GM21526 (cell line): ENCODE measurements around the gene DAB2IP.

Experiments
- ATAC-seq: cut with Tn5 transposase; IDR thresholded peaks from one replicate; pipeline ENCODE4 v1.9.1; 2021; ENCODE audit warnings: moderate library complexity; ENCODE audit not compliant: unreplicated experiment, low FRiP score

The DAB2IP gene

GRCh38 chr9:121752929-121753328 lies 101.5 kb downstream of the DAB2IP start:
- no peak for ATAC-seq

DNA sequence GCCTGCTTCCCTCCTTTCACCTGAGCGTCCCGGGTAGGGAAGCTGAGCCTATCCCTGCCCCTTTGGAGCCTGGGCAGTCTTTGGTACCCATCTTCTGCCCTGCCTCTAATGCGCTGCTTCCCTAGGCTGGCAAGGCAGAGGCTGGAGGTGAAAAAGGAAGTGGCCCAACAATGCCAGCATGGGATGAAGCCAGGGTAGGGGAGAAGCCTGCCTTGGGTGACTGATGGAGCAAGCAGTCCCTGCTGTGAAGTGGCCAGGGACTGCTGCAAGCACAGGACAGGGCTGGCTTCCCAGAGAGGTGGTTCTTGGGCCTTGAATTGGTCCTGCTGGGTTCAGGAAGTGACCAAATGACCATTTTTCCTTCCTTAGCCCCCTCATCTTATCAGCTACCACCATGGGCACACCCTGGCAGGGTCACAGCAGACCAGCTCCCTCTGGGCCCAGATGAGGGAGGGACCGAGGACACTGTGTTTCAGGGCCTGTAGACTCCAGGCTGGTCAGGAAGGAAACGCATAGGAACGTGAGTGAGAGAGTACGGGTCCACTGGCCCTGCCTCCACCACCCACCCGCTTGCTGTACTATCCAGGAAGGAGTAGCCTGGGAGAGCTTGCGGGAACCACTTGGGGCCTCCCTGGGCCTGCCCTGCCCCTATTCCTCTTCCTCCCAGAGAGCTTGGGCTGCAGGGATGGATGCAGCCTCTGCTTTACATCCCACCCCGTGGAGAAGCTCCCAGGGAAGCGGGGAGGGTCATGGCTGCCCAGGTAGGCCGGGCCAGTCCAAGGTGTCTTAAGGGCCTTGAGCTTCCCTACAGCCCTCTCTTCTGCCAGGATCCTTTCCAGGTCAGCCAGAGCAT lies 102.6 kb downstream of the DAB2IP start:
- no peak for ATAC-seq

DNA sequence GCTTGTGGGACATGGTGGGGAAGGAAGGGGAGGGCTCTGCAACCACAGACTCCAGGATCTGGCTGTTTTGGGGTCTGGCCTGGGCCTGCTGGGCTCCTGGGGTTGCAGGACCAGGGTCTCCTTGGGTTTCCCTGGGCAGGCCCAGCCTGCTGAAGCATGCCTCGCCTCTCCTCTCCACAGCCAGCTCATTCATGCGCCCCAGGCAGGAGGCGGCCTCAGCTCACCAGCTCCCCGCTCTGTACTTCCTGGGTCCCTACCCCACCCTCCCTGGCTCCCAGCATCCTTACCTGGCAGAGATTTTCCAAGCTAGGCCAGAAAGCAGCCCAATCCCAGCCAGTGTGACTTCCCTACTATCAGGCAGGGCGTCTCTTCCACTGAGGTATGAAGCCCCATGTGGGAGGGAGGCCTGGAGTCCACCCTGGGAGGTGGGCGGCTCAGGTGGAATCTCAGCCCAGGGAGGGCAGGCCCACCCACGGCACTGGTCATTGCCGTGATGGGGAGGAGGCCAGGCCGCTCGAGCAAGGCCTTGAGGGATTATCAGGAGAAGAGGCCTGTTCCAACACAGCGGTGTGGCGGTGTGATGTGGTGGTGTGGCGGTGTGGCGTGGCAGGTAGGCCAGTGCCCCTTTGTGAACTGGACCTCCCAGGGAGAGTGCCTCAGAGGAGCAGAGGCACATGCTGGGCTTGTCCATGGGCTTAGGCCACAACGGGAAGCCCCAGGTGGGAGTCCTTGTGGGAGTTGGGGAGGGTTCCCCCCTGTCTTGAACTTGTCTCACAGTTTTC lies 103.4 kb downstream of the DAB2IP start:
- ATAC-seq = no peak

- no peak for ATAC-seq
Measured at GRCh38 chr9:121755581-121755980, 104.1 kb downstream of the DAB2IP start.

- ATAC-seq = no peak
Measured at GRCh38 chr9:121756474-121757280, 105.2 kb downstream of the DAB2IP start.

DNA sequence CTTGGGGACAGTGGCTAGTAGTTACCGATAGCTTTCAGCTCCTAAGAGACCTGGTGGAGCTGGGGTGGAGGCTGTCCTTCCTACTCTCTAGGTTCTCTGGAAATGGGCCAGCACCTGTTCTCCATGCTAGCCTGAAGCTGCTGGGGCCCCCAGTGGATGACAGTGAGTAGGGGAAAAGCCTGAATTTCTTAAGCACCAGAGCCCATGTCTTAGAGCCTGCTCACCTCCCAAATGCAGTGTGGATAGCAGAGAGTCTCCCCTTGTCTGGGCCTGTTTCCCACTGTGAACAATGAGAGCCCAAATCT lies 105.8 kb downstream of the DAB2IP start:
- no peak for ATAC-seq

DNA sequence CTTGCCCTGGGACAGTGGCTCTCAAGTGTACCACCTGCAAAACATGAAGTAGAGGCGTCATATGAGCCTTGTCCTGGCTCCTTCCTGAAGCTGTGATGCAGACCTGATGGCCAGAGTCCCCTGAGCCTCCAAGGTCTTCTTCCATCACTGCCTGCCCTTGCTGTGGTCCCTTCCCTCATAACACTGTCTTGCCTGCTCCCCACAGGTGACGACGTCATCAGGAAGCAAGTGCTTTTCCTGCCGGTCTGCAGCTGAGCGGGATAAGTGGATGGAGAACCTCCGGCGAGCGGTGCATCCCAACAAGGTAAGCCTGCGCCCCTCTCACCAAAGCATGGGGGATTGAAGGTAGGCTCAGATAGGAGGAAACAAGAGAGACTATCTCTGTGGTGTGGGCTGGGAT lies 107.3 kb downstream of the DAB2IP start:
- no peak for ATAC-seq

- ATAC-seq = no peak
Measured at GRCh38 chr9:121759996-121760395, 108.6 kb downstream of the DAB2IP start.

GRCh38 chr9:121760571-121760970 lies 109.1 kb downstream of the DAB2IP start:
- no peak for ATAC-seq

- no peak for ATAC-seq
Measured at GRCh38 chr9:121763131-121763530, 111.7 kb downstream of the DAB2IP start.

- no peak for ATAC-seq
Measured at GRCh38 chr9:121763561-121764370, 112.3 kb downstream of the DAB2IP start.

GRCh38 chr9:121764371-121764730 lies 112.9 kb downstream of the DAB2IP start:
- ATAC-seq = no peak

DNA sequence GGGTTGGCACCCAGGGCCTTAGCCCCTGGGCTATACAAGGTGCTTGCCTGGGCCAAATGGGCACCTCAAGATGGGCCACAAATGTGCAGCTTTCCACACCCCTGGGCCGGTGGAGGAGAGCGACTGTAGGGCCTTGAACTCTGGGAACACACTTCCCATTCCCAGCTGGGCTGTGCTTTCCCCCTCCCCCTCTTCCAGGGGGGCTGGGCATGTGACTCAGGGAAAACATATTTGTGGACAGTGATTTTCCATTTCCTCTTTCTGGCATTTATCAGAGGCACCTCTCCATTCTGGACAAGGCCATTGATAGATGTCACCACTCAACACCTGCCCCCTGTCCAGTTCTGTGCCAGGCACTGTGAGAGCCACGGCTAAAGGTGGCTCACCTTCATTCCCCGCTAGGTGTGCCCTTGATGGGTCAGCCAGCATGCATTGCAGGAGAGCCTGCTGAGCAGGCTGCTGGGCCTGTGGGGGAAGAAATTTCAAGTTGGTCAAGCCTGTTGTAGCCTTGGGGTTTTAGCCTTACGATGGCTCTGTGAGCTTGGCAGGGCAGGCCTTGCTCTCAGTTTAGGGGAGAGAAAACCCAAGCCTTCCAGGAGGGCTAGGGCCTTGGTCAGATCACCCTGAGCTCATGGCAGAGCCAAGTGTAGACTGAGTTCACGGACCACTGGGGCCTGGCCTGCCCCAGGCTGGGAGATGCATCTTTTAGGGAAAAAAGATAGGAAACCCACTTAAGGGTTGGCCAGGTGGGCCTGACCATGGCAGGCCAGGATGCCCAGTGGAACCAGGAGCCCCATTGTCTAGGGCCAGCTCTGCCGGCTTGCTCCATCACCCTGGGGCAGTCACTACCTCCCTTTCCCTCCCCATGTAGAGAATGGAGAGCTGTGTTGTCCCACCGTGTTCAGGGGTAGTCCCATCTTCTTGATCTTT lies 113.9 kb downstream of the DAB2IP start:
- ATAC-seq = no peak

GRCh38 chr9:121766081-121766683 lies 114.7 kb downstream of the DAB2IP start:
- ATAC-seq = no peak

DNA sequence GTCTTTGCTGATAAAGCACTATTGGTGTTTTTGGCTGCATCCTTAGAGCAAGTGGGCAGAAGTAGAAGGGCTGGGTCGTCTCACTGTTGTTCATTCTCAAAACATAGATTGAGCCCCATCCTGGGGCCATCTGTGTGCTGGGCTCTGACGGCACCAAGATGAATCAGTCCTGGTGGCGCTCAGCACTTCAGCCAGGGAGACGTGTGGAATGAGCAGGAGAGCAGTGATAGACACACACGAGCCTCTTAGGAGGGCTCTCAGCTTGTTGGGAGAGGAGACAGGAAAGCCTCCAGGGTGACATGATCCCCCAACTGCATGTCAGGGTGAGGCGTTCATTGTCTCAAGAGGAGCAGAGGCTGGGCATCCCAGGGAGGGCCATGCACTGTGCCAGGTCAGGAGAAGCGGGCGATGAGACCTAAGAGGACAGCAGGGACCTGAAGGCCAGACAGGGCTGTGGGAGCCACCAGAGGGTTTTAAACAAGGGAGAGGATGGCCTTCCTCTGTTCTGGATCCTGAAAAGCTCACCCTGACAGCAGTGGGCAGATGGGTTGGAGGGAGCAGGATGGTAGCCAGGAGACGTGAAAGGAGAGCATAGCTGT lies 115.8 kb downstream of the DAB2IP start:
- no peak for ATAC-seq

GRCh38 chr9:121768416-121769015 lies 117.1 kb downstream of the DAB2IP start:
- no peak for ATAC-seq

DNA sequence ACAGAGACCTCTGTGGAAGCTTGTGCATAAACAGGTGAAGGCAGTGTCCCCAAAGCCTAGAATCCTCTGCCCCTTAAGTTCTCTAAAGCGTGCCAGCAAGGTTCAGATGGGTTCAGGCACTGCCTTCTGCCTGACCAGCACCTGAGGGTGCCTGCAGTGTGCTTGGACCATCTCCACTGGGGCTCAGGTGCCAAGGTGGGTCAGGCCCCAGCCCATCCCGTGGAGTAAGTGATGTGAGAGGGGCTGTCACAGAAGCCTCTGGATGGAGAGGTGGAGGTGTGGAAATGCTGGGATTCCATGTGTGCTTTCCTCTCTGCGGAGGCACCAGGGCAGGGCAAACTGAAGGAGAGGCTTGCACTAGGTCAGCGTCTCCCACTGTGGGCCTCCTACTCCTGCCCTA lies 118.5 kb downstream of the DAB2IP start:
- no peak for ATAC-seq
